ENCODE measurements around the gene SLA2. TPM values are rescaled to one million over a fixed set of nuclear protein-coding genes. Genes with fewer than 3 reads are reported as not detected.

SLA2 gene
- polyA plus RNA-seq, 4 donors: 0.32 to 0.54 (median 0.44) TPM

Other genes starting within 250 kb of the SLA2 start
- gene MYL9, start 104.7 kb downstream of the SLA2 start, polyA plus RNA-seq (ENCODE audit: insufficient read length in 4 of 4): 100 to 1,000 TPM; 237 to 261 (median 257) TPM
- gene TGIF2, start 72.6 kb downstream of the SLA2 start, polyA plus RNA-seq (ENCODE audit: insufficient read length in 4 of 4): 10 to 100 TPM; 53.9 to 66.3 (median 63.0) TPM
- 10 to 100 TPM; 58.2 to 71.8 (median 65.0) TPM for gene RAB5IF, start 40.4 kb downstream of the SLA2 start, polyA plus RNA-seq (ENCODE audit: insufficient read length in 4 of 4)
- gene NDRG3, start 99.9 kb upstream of the SLA2 start, polyA plus RNA-seq (ENCODE audit: insufficient read length in 4 of 4): 10 to 100 TPM; 31.3 to 35.9 (median 33.9) TPM
- 10 to 100 TPM; 17.0 to 19.2 (median 18.9) TPM for gene DSN1, start 127.6 kb upstream of the SLA2 start, polyA plus RNA-seq (ENCODE audit: insufficient read length in 4 of 4)
- gene TLDC2, start 229.9 kb upstream of the SLA2 start, polyA plus RNA-seq (ENCODE audit: insufficient read length in 4 of 4): 1 to 10 TPM; 1.6 to 5.5 (median 3.5) TPM